DOHH2 (cell line): ENCODE measurements around the gene IFIH1.

Experiments used
- CTCF ChIP-seq: fragments of 200-600 bp; sonication (generic); IDR thresholded peaks from one replicate; pipeline ENCODE4 v1.5.1; 2014; ENCODE audit warnings: antibody characterized with exemption, mild to moderate bottlenecking, low read depth, low read length; ENCODE audit not compliant: poor library complexity, severe bottlenecking
- EZH2phosphoT487 ChIP-seq: fragments of 200-600 bp; sonication (generic); IDR thresholded peaks from 2 replicates; pipeline ENCODE4 v1.6.1; 2017; ENCODE audit warnings: borderline replicate concordance, mild to moderate bottlenecking, antibody characterized with exemption, low read length, moderate library complexity, mixed read lengths

GRCh38 chr2:162297925-162298552 is 20.4 kb downstream of the IFIH1 start:
- peak; percentile 61 for TF ChIP-seq CTCF
- no peak for TF ChIP-seq EZH2phosphoT487
